ENCODE measurements around the gene SETMAR.
"Not testable (repeated sequence)": the region's sequence is repeated elsewhere in the genome, so short reads cannot be mapped to it uniquely, and the experiment has no call there.

The SETMAR gene

GRCh38 chr3:4323246-4324027 lies 20.3 kb downstream of the SETMAR start:
- DNase-seq (ENCODE audit: low read depth in 1 of 2, low spot score in 1 of 2): no peak
- in situ Hi-C loops (cut with HindIII; ENCODE audit: low pct_unique_long_range_greater_than_20kb, low sequenced_read_pairs): no loop called here
- no peak for TF ChIP-seq JUND (IDR thresholded peaks at IDR 0.05; ENCODE audit: low read depth)

DNA sequence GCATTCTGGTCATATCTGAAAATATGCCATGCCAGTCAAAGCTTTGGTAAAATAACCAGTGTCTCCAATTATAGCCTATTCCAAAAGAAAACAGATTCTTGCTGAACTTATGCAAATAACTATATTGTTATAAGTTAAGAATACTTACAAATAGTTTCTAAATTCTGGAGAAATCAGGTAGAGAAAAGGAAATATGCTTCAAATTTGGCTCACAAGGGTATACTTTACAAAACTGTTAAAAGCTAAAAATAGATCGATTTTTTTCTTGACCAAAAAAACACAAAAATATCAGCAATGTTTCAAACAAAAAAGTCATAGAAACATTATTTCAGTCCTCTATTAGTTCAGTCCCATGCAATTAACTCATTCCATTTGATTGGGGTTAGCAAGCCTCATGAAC lies 23.7 kb downstream of the SETMAR start:
- TF ChIP-seq JUND (IDR thresholded peaks at IDR 0.05; ENCODE audit: low read depth): no peak
- no peak for DNase-seq (ENCODE audit: low read depth in 1 of 2, low spot score in 1 of 2)
- in situ Hi-C loops (cut with HindIII; ENCODE audit: low pct_unique_long_range_greater_than_20kb, low sequenced_read_pairs): no loop called here

DNA sequence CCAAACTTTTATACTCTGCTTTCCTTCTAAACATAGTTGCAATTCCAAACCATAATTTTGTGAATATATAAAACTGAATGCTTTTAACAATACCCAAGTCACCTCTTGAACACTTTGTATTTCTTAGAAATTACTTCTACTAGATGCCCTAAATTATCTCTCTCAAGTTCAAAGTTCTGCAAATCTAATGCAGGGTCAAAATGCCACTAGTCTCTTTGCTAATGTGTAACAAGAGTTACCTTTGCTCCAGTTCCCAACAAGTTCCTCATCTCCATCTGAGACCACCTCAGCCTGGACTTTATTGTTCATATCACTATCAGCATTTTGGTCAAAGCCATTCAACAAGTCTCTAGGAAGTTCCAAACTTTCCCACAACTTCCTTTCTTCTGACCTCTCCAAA lies 26.6 kb downstream of the SETMAR start:
- DNase-seq (ENCODE audit: low read depth in 1 of 2, low spot score in 1 of 2); in situ Hi-C loops (cut with HindIII; ENCODE audit: low pct_unique_long_range_greater_than_20kb, low sequenced_read_pairs): not testable (repeated sequence)

DNA sequence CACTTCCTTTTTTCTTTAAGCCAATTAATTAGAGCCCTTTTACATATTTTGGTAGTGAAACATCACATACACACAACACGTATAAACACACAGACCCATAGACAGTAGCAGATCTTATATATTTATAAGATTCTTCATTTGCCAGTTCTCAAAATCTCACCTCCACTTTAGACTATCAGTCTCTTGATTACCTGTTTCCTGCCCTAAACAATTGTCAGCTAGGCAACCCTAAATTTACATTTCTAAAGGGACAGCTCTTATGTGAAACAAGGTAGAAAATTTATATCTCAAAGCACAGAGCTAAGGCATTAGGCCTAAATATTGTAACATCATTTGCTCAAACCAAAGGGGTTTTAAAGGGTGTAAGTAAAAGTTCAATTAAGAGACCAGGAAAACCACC lies 28.9 kb downstream of the SETMAR start:
- in situ Hi-C loops (cut with HindIII; ENCODE audit: low pct_unique_long_range_greater_than_20kb, low sequenced_read_pairs): no loop called here
- TF ChIP-seq JUND (IDR thresholded peaks at IDR 0.05; ENCODE audit: low read depth): no peak
- no peak for DNase-seq (ENCODE audit: low read depth in 1 of 2, low spot score in 1 of 2)

- in situ Hi-C loops (cut with HindIII; ENCODE audit: low pct_unique_long_range_greater_than_20kb, low sequenced_read_pairs): no loop called here
- DNase-seq (ENCODE audit: low read depth in 1 of 2, low spot score in 1 of 2): no peak
- TF ChIP-seq JUND (IDR thresholded peaks at IDR 0.05; ENCODE audit: low read depth): no peak
Observed at GRCh38 chr3:4332574-4332973, 29.4 kb downstream of the SETMAR start.

DNA sequence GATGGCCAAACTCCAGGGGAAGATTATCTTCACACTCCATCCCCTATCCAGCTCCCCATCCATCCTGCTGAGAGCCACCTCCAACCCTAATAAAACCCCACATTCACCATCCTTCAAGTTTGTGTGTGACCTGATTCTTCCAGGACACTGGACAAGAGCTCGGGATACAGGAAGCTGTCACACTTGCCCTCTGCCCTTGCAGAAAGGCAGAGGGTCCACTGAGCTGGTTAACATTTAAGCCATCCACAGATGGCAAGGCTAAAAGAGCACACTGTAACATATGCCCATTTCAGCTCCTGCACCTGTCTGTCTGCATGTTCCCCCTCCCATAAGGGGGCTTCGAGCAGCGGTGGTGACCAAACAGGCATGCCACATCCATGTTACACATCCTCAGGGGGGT lies 29.8 kb downstream of the SETMAR start:
- no peak for TF ChIP-seq JUND (IDR thresholded peaks at IDR 0.05; ENCODE audit: low read depth)
- DNase-seq (ENCODE audit: low read depth in 1 of 2, low spot score in 1 of 2): no peak
- in situ Hi-C loops (cut with HindIII; ENCODE audit: low pct_unique_long_range_greater_than_20kb, low sequenced_read_pairs): no loop called here

DNA sequence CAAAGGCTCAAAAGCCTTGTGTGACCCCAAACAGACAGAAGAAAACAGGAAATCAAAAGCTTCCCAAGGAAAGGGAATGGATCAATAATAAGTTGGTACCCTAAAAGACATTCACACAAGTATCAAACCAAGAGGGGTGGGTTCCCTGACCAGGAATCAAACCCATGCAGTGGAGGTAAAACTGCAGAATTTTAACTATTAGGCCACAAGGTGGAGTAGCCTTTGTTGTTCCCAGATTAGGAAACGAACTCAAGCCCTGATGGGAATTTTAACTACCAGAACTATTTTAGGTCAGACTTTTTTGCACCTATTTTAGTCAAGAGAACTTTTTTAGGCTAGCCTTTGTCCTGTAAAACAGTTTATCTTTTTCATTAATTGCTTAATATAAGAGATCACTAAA lies 31.4 kb downstream of the SETMAR start:
- no peak for TF ChIP-seq JUND (IDR thresholded peaks at IDR 0.05; ENCODE audit: low read depth)
- in situ Hi-C loops (cut with HindIII; ENCODE audit: low pct_unique_long_range_greater_than_20kb, low sequenced_read_pairs): no loop called here
- no peak for DNase-seq (ENCODE audit: low read depth in 1 of 2, low spot score in 1 of 2)

DNA sequence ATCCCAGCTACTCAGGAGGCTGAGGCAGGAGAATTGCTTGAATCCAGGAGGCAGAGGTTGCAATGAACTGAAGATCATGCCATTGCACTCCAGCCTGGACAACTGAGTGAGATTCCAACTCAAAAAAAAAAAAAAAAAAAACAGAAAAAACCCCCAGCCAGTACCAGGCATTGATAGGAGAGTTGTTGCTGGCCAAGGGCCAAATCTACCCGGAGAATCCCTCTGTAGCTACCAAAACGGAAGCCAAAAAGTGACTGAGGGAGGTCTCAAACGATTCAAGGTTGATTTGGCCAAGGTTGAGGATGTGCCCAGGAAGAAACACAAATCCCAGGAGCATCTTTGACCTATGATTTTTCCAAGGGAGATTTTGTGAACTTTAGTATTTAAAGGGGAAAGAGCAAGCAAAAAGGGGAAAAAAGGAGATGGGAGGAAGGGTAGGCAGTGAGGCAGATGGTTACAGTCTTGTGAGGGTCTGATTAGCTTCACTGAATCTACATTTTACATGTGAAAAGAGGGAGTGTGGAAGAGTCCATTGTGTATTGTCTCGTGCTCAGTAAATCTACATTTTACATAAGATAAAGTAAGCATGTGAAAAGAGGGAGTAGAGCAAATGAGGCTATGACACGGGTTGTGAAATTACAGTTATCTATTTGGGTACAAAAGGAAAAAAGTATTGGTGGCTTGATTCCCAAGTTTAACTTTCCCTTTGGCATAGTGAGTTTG lies 32.8 kb downstream of the SETMAR start:
- no peak for TF ChIP-seq JUND (IDR thresholded peaks at IDR 0.05; ENCODE audit: low read depth)
- in situ Hi-C loops (cut with HindIII; ENCODE audit: low pct_unique_long_range_greater_than_20kb, low sequenced_read_pairs): no loop called here

GRCh38 chr3:4336850-4337546 lies 33.8 kb downstream of the SETMAR start:
- in situ Hi-C loops (cut with HindIII; ENCODE audit: low pct_unique_long_range_greater_than_20kb, low sequenced_read_pairs): no loop called here
- no peak for TF ChIP-seq JUND (IDR thresholded peaks at IDR 0.05; ENCODE audit: low read depth)
- DNase-seq (ENCODE audit: low read depth in 1 of 2, low spot score in 1 of 2): no peak

More for the DNA sequence above, 32.8 kb downstream of the SETMAR start:
- DNase-seq (ENCODE audit: low read depth in 1 of 2, low spot score in 1 of 2): no peak

- in situ Hi-C loops (cut with HindIII; ENCODE audit: low pct_unique_long_range_greater_than_20kb, low sequenced_read_pairs): no loop called here
- TF ChIP-seq JUND (IDR thresholded peaks at IDR 0.05; ENCODE audit: low read depth): no peak
- no peak for DNase-seq (ENCODE audit: low read depth in 1 of 2, low spot score in 1 of 2)
Observed at GRCh38 chr3:4338751-4339150, 35.6 kb downstream of the SETMAR start.

GRCh38 chr3:4340077-4340410 lies 36.9 kb downstream of the SETMAR start:
- in situ Hi-C loops (cut with HindIII; ENCODE audit: low pct_unique_long_range_greater_than_20kb, low sequenced_read_pairs): no loop called here

DNA sequence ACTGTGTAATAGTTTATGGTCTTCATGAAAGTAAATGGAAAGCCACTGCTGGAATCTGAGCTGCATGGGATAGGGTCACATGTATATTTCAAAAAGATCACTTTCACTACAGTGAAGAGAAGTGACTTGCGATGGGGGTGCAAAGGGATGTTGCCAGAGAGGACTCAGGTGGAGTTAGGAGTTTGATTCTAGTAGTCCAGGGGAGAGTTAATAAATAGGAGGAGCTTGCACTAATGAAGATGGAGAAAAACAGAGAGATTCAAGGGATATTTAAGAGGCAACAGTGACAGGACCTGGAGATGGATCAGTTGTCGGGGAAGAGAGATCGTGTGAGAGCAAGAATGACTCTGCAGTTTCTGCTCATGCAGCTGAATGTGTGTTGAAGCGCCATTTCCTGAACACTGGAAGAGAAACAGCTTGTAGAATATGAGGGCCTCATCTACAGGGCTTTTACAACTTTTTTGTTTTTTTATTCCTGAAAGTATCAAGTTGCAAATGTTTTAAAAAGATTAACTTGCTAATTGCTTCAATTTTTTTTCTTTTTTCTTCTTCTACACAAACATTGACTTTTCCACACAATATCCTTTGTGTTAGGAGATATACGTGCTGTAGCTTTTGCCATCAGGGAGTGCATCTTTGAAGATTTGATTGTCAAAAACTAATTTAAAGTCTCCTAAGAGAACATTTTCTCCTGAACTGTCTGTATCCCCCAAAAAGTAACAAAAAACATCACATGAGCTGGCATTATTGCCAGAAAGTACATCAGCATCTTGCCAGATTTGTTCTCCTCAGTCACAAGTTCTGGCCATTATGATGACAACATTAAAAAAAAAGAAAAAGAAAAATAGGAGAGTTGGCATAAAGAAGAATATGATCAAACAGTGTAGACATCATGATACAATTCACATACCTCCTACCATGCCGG lies 37.5 kb downstream of the SETMAR start:
- TF ChIP-seq JUND (IDR thresholded peaks at IDR 0.05; ENCODE audit: low read depth): no peak
- in situ Hi-C loops (cut with HindIII; ENCODE audit: low pct_unique_long_range_greater_than_20kb, low sequenced_read_pairs): no loop called here
- no peak for DNase-seq (ENCODE audit: low read depth in 1 of 2, low spot score in 1 of 2)

More at GRCh38 chr3:4340077-4340410, 36.9 kb downstream of the SETMAR start:
- DNase-seq (ENCODE audit: low read depth in 1 of 2, low spot score in 1 of 2): no peak
- no peak for TF ChIP-seq JUND (IDR thresholded peaks at IDR 0.05; ENCODE audit: low read depth)
